Progenitor cell of endocrine pancreas (in vitro differentiated cells): Measurements from ENCODE around the gene UROC1. TPM values are rescaled to one million over a fixed set of nuclear protein-coding genes. Genes with fewer than 3 reads are reported as not detected.

Experiments
- DNase-seq: peaks from one replicate; pipeline ENCODE4 v3.0.0; 2021; ENCODE audit warnings: low spot score; ENCODE audit not compliant: unreplicated experiment
- H3K27ac Mint-ChIP-seq: 2 replicates; pipeline ENCODE4 v1.8.0; 2021; ENCODE audit warnings: mild to moderate bottlenecking, moderate library complexity, mixed read lengths
- H3K27me3 Mint-ChIP-seq: 2 replicates; pipeline ENCODE4 v1.8.0; 2021; ENCODE audit warnings: mixed read lengths
- H3K36me3 Mint-ChIP-seq: 2 replicates; pipeline ENCODE4 v1.8.0; 2022; ENCODE audit warnings: mixed read lengths; ENCODE audit not compliant: insufficient read depth
- H3K4me1 Mint-ChIP-seq: 2 replicates; pipeline ENCODE4 v1.8.0; 2021; ENCODE audit warnings: low read depth, mixed read lengths
- H3K4me3 Mint-ChIP-seq: 2 replicates; pipeline ENCODE4 v1.8.0; 2021; ENCODE audit warnings: low read depth, mild to moderate bottlenecking, moderate library complexity, mixed read lengths
- H3K9me3 Mint-ChIP-seq: 2 replicates; pipeline ENCODE4 v1.8.0; 2021; ENCODE audit warnings: low read depth, mixed read lengths
- total RNA-seq: library from RNA; stranded (reverse); gene quantifications from 2 replicates; pipeline ENCODE4 v1.2.1, GENCODE V29; 2021
- TF ChIP-seq, protein P1 (sequence below): fragments of 200-600 bp; sonication (generic); IDR thresholded peaks from one replicate; pipeline ENCODE4 v1.5.0; 2021; ENCODE audit warnings: antibody characterized with exemption, mild to moderate bottlenecking; ENCODE audit not compliant: unreplicated experiment

The UROC1 gene
- total RNA-seq, 1 donor from 2014 or later = not detected

- Mint-ChIP-seq H3K9me3 (no peaks in the 10 kb centered on the region), H3K4me1 (no peaks in the 10 kb centered on the region), H3K27ac (no peak overlapping the region), H3K4me3 (no peak overlapping the region), H3K27me3 (peaks cover 19% of the 10 kb centered on the region), H3K36me3 (no peaks in the 10 kb centered on the region)
- TF ChIP-seq, protein P1, sequence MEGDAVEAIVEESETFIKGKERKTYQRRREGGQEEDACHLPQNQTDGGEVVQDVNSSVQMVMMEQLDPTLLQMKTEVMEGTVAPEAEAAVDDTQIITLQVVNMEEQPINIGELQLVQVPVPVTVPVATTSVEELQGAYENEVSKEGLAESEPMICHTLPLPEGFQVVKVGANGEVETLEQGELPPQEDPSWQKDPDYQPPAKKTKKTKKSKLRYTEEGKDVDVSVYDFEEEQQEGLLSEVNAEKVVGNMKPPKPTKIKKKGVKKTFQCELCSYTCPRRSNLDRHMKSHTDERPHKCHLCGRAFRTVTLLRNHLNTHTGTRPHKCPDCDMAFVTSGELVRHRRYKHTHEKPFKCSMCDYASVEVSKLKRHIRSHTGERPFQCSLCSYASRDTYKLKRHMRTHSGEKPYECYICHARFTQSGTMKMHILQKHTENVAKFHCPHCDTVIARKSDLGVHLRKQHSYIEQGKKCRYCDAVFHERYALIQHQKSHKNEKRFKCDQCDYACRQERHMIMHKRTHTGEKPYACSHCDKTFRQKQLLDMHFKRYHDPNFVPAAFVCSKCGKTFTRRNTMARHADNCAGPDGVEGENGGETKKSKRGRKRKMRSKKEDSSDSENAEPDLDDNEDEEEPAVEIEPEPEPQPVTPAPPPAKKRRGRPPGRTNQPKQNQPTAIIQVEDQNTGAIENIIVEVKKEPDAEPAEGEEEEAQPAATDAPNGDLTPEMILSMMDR = no peak
- no peak for DNase-seq
Measured at GRCh38 chr3:126519506-126520455, 2.2 kb upstream of the UROC1 start.

DNA sequence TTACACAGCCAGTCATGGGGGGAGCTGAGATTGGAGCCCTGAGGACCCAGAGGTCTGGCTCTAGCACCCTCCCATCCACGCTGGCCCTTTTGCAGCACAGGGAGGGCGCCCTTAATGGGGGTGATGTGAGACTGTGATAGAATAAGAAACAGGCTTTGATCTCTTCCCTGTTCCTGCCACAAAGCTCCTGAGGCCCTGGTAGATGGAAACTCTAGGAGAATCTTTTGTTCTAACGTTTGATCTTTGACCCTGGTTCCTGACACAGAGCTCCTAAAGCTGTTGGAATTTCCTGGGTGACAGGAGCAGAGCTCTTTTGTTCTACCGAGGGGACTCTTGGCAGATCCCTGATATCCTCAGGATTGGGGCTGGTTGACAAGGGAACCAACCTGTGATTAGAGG lies 1.2 kb upstream of the UROC1 start:
- Mint-ChIP-seq H3K27me3 (peaks cover 23% of the 10 kb centered on the region), H3K36me3 (no peaks in the 10 kb centered on the region), H3K4me1 (no peaks in the 10 kb centered on the region), H3K4me3 (no peak overlapping the region), H3K9me3 (no peaks in the 10 kb centered on the region), H3K27ac (no peak overlapping the region)
- TF ChIP-seq, protein P1 = no peak
- DNase-seq = no peak

- Mint-ChIP-seq H3K4me3 (no peak overlapping the region), H3K27ac (no peak overlapping the region), H3K36me3 (no peaks in the 10 kb centered on the region), H3K27me3 (peaks cover 19% of the 10 kb centered on the region), H3K9me3 (no peaks in the 10 kb centered on the region), H3K4me1 (no peaks in the 10 kb centered on the region)
- TF ChIP-seq, protein P1 = no peak
- no peak for DNase-seq
Measured at GRCh38 chr3:126517986-126518778, 609 bp upstream of the UROC1 start.

DNA sequence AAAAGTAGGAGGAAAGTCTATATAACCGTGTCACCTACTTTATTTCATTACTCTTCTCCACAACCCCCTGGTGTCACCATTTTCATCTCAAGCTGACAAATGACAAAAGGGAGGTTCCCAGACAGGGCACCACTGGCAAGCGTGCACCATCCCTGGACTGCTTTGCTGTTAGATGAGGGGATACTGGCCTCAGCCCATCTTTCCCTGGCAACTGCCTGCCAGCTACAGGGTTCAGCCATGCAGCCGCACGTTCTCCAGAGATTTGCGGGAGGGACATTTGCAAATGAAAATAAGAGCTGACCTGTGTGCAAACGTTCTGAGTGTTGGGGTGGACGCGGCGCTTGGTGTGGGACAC lies 660 bp downstream of the UROC1 start:
- Mint-ChIP-seq H3K4me3 (no peak overlapping the region), H3K36me3 (no peaks in the 10 kb centered on the region), H3K4me1 (no peaks in the 10 kb centered on the region), H3K27me3 (peaks cover 6% of the 10 kb centered on the region), H3K9me3 (no peaks in the 10 kb centered on the region), H3K27ac (no peak overlapping the region)
- no peak for DNase-seq
- TF ChIP-seq, protein P1 = no peak

DNA sequence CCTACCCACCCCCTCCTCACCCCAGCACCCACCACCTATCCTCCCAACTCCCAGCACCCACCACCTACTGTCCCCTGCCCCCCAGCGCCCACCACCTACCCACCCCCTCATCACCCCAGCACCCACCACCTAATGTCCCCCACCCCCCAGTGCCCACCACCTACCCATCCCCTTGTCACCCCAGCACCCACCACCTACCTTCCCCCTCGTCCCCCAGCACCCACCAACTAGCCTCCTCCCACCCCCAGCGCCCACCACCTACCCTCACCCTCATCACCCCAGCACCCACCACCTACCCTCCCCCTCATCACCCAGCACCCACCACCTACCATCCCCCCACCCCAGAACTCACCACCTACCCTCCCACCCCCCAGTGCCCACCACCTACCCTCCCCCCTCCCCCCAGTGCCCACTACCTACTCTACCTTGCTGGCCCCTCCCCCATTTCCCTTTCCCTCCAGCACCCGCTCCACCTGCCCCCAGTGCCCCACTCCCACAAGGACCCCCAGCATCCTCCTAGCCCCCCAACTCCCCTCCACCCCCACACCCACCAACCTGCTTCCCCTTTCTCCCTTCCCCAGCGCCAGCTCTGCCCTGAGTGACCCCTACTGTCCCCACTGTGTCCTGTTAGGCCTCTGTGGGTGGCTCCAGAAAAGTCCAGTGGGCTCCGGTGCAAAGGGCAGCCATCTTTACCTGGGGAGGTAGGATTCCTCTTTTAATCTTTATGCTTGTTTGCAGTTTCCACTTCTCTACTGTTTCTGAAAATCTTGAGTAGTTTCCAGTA lies 1.2 kb downstream of the UROC1 start:
- no peak for DNase-seq
- Mint-ChIP-seq H3K4me3 (no peak overlapping the region), H3K4me1 (no peaks in the 10 kb centered on the region), H3K27me3 (peaks cover 6% of the 10 kb centered on the region), H3K36me3 (no peaks in the 10 kb centered on the region), H3K27ac (no peak overlapping the region), H3K9me3 (no peaks in the 10 kb centered on the region)
- TF ChIP-seq, protein P1 = no peak
